Measurements from ENCODE around the gene PRKAR1B.

PRKAR1B gene

GRCh38 chr7:534075-534474, 193.0 kb downstream of the PRKAR1B start:
- no peak for DNase-seq

- no peak for DNase-seq
Measured at GRCh38 chr7:533266-533665, 193.8 kb downstream of the PRKAR1B start.

GRCh38 chr7:532379-533143, 194.5 kb downstream of the PRKAR1B start:
- no peak for DNase-seq

- no peak for DNase-seq
Measured at GRCh38 chr7:531777-532176, 195.3 kb downstream of the PRKAR1B start.

GRCh38 chr7:528451-528850, 198.6 kb downstream of the PRKAR1B start:
- DNase-seq, result no peak

GRCh38 chr7:527723-528122, 199.4 kb downstream of the PRKAR1B start:
- DNase-seq, result no peak

- no peak for DNase-seq
Measured at GRCh38 chr7:526460-527034, 200.5 kb downstream of the PRKAR1B start.

GRCh38 chr7:525740-526139, 201.3 kb downstream of the PRKAR1B start:
- DNase-seq, result peak; percentile 13

GRCh38 chr7:524800-525199, 202.3 kb downstream of the PRKAR1B start:
- DNase-seq, result no peak

- no peak for DNase-seq
Measured at GRCh38 chr7:523347-524336, 203.4 kb downstream of the PRKAR1B start.

GRCh38 chr7:522951-523314, 204.1 kb downstream of the PRKAR1B start:
- no peak for DNase-seq

- DNase-seq, result peak; percentile 32
Measured at GRCh38 chr7:522071-522950, 204.8 kb downstream of the PRKAR1B start.

- peak; percentile 54 for DNase-seq
Measured at GRCh38 chr7:521221-522070, 205.6 kb downstream of the PRKAR1B start.

- no peak for DNase-seq
Measured at GRCh38 chr7:520503-521161, 206.4 kb downstream of the PRKAR1B start.

GRCh38 chr7:519484-520390, 207.3 kb downstream of the PRKAR1B start, which contains the start of gene PDGFA:
TSS of gene PDGFA (minus strand) at chr7:519846. CDS start at chr7:519001, 845 bp downstream.
- DNase-seq, result peak; percentile 63

GRCh38 chr7:518630-519483, 208.2 kb downstream of the PRKAR1B start:
- peak; percentile 78 for DNase-seq

- peak; percentile 56 for DNase-seq
Measured at GRCh38 chr7:517774-518629, 209.1 kb downstream of the PRKAR1B start.

All from EL (cell line).